H9 (cell line): Measurements from ENCODE around the gene C9orf152. TPM values are rescaled to one million over a fixed set of nuclear protein-coding genes. Genes with fewer than 3 reads are reported as not detected.

Experiments
- DNase-seq: peaks from one replicate; pipeline ENCODE4 v3.0.0-alpha.2; 2017
- H2AFZ ChIP-seq: one replicate; pipeline ENCODE4 v1.6.1; 2013; ENCODE audit warnings: mild to moderate bottlenecking, low read length, control low read depth, moderate library complexity
- H2AK5ac ChIP-seq: 2 replicates; pipeline ENCODE4 v1.6.1; 2013; ENCODE audit warnings: low read length, control low read depth, mixed read lengths; ENCODE audit not compliant: insufficient read length
- H2BK120ac ChIP-seq: one replicate; pipeline ENCODE4 v1.6.1; 2013; ENCODE audit warnings: low read depth, mild to moderate bottlenecking, low read length, control low read depth, inconsistent platforms; ENCODE audit not compliant: poor library complexity, severe bottlenecking
- H2BK12ac ChIP-seq: 2 replicates; pipeline ENCODE4 v1.6.1; 2013; ENCODE audit warnings: low read length, control low read depth, mixed read lengths, low read depth; ENCODE audit not compliant: insufficient read length
- H2BK15ac ChIP-seq: 2 replicates; pipeline ENCODE4 v1.6.1; 2013; ENCODE audit warnings: low read depth, low read length, control low read depth
- H2BK20ac ChIP-seq: one replicate; pipeline ENCODE4 v1.6.1; 2013; ENCODE audit warnings: low read depth, mild to moderate bottlenecking, low read length, control low read depth, inconsistent platforms; ENCODE audit not compliant: poor library complexity, severe bottlenecking
- H2BK5ac ChIP-seq: 2 replicates; pipeline ENCODE4 v1.6.1; 2013; ENCODE audit warnings: low read length, control low read depth, mixed read lengths; ENCODE audit not compliant: insufficient read length
- H3K14ac ChIP-seq: 2 replicates; pipeline ENCODE4 v1.6.1; 2013; ENCODE audit warnings: low read length, control low read depth; ENCODE audit not compliant: insufficient read depth
- H3K18ac ChIP-seq: 2 replicates; pipeline ENCODE4 v1.6.1; 2013; ENCODE audit warnings: low read depth, mild to moderate bottlenecking, mixed read lengths, low read length, control low read depth; ENCODE audit not compliant: insufficient read length
- H3K23ac ChIP-seq: 2 replicates; pipeline ENCODE4 v1.6.1; 2013; ENCODE audit warnings: low read length, control low read depth, mixed read lengths, low read depth; ENCODE audit not compliant: insufficient read length
- H3K23me2 ChIP-seq: 2 replicates; pipeline ENCODE4 v1.6.1; 2013; ENCODE audit warnings: low read depth, mild to moderate bottlenecking, mixed read lengths, low read length, control low read depth; ENCODE audit not compliant: insufficient read length, poor library complexity, severe bottlenecking
- H3K27ac ChIP-seq: 2 replicates; pipeline ENCODE4 v1.5.1; 2013; ENCODE audit warnings: low read length, control low read depth, mixed read lengths, low read depth; ENCODE audit not compliant: insufficient read length
- H3K27me3 ChIP-seq: 2 replicates; pipeline ENCODE4 v1.6.1; 2013; ENCODE audit warnings: low read length, control low read depth, inconsistent platforms; ENCODE audit not compliant: insufficient read depth
- H3K4ac ChIP-seq: 2 replicates; pipeline ENCODE4 v1.6.1; 2013; ENCODE audit warnings: low read depth, mild to moderate bottlenecking, control low read depth, inconsistent platforms, low read length, moderate library complexity
- H3K4me1 ChIP-seq: 2 replicates; pipeline ENCODE4 v1.6.1; 2013; ENCODE audit warnings: low read length, control low read depth, inconsistent platforms; ENCODE audit not compliant: insufficient read depth
- H3K4me2 ChIP-seq: 2 replicates; pipeline ENCODE4 v1.6.1; 2013; ENCODE audit warnings: low read length, control low read depth, mixed read lengths; ENCODE audit not compliant: insufficient read length, insufficient read depth
- H3K56ac ChIP-seq: 2 replicates; pipeline ENCODE4 v1.6.1; 2013; ENCODE audit warnings: low read depth, mild to moderate bottlenecking, mixed read lengths, low read length, control low read depth; ENCODE audit not compliant: insufficient read length
- H3K79me1 ChIP-seq: 2 replicates; pipeline ENCODE4 v1.6.1; 2013; ENCODE audit warnings: low read depth, mild to moderate bottlenecking, moderate library complexity, low read length, control low read depth, inconsistent platforms; ENCODE audit not compliant: insufficient read depth, poor library complexity, severe bottlenecking
- H3K79me2 ChIP-seq: 2 replicates; pipeline ENCODE4 v1.6.1; 2013; ENCODE audit warnings: low read length, control low read depth, inconsistent platforms; ENCODE audit not compliant: insufficient read depth
- H3K9ac ChIP-seq: 2 replicates; pipeline ENCODE4 v1.6.1; 2013; ENCODE audit warnings: low read length, control low read depth, mixed read lengths; ENCODE audit not compliant: insufficient read length; ENCODE audit errors: extremely low read depth
- H3K9me3 ChIP-seq: one replicate; pipeline ENCODE4 v1.6.1; 2013; ENCODE audit warnings: low read depth, low read length, inconsistent platforms; ENCODE audit not compliant: control insufficient read depth
- H3T11ph ChIP-seq: one replicate; pipeline ENCODE4 v1.6.1; 2013; ENCODE audit warnings: mild to moderate bottlenecking, low read length, control low read depth, inconsistent platforms
- H4K20me1 ChIP-seq: one replicate; pipeline ENCODE4 v1.6.1; 2013; ENCODE audit not compliant: control insufficient read depth, insufficient read length, insufficient read depth
- H4K5ac ChIP-seq: 2 replicates; pipeline ENCODE4 v1.6.1; 2013; ENCODE audit warnings: low read depth, mild to moderate bottlenecking, mixed read lengths, low read length, control low read depth; ENCODE audit not compliant: insufficient read length
- H4K8ac ChIP-seq: replicated peaks from 2 replicates; pipeline ENCODE4 v1.6.1; 2013; ENCODE audit warnings: low read length, control low read depth, mixed read lengths, low read depth; ENCODE audit not compliant: insufficient read length
- H4K91ac ChIP-seq: 2 replicates; pipeline ENCODE4 v1.6.1; 2013; ENCODE audit warnings: low read depth, mild to moderate bottlenecking, moderate library complexity, mixed read lengths, low read length, control low read depth; ENCODE audit not compliant: insufficient read length
- H3K27ac Mint-ChIP-seq, 3 experiments: 2 replicates in 2 of 3; 3 replicates in 1 of 3; pipeline ENCODE4 v1.8.0; 2020 to 2021; ENCODE audit warnings: mixed read lengths in 3 of 3, mild to moderate bottlenecking in 1 of 3, moderate library complexity in 1 of 3
- H3K27me3 Mint-ChIP-seq: 2 replicates; pipeline ENCODE4 v1.8.0; 2021; ENCODE audit warnings: low read depth, mild to moderate bottlenecking, moderate library complexity, mixed read lengths
- H3K36me3 Mint-ChIP-seq, 3 experiments: 2 replicates in 2 of 3; 3 replicates in 1 of 3; pipeline ENCODE4 v1.8.0; 2020 to 2021; ENCODE audit warnings: low read depth in 3 of 3, mixed read lengths in 3 of 3; ENCODE audit not compliant: insufficient read depth in 1 of 3
- H3K4me1 Mint-ChIP-seq, 2 experiments: 2 replicates each; pipeline ENCODE4 v1.8.0; 2020; ENCODE audit warnings: mixed read lengths in 2 of 2
- H3K4me3 Mint-ChIP-seq, 2 experiments: 2 replicates in 1 of 2; 3 replicates in 1 of 2; pipeline ENCODE4 v1.8.0; 2020 to 2021; ENCODE audit warnings: mild to moderate bottlenecking in 2 of 2, mixed read lengths in 2 of 2, moderate library complexity in 1 of 2
- H3K9me3 Mint-ChIP-seq, 2 experiments: 2 replicates in 1 of 2; 3 replicates in 1 of 2; pipeline ENCODE4 v1.8.0; 2020; ENCODE audit warnings: mild to moderate bottlenecking in 2 of 2, mixed read lengths in 2 of 2, moderate library complexity in 1 of 2
- CTCF ChIP-seq: fragments of 200-600 bp; sonication (generic); conservative IDR thresholded peaks from 3 replicates; pipeline ENCODE4 v1.8.0; 2021; ENCODE audit warnings: antibody characterized with exemption, mild to moderate bottlenecking
- WGBS: extraction: QIAGEN DNeasy Blood & Tissue Kit; methylation state at CpG from one replicate; pipeline ENCODE4 v1.1.7; 2013; ENCODE audit warnings: missing lambda C conversion rate, low lambda C conversion rate, mixed read lengths; ENCODE audit not compliant: insufficient read length; ENCODE audit errors: extremely low coverage; 5-methylcytosine and 5-hydroxymethylcytosine counted together
- total RNA-seq: library from RNA; stranded (reverse); gene quantifications from 2 replicates; pipeline ENCODE4 v1.2.1, GENCODE V29; 2021

C9orf152 gene
- total RNA-seq, 1 experiment from 2014 or later = not detected

- peaks cover 1% of the 10 kb centered on the region; the same call in 1 of the 2 replicates for H3K27me3 Mint-ChIP-seq
- WGBS = no CpG with 5 or more reads among the region's 6 CpGs
- DNase-seq = no peak
Measured at GRCh38 chr9:110189559-110190320, 18.2 kb downstream of the C9orf152 start.

More at GRCh38 chr9:110189559-110190320, 18.2 kb downstream of the C9orf152 start:
- no peaks in the 10 kb centered on the region for H3K79me2 ChIP-seq
- H3K18ac ChIP-seq = no peak overlapping the region
- TF ChIP-seq CTCF = no peak
- H3K23ac ChIP-seq = no peak overlapping the region
- no peak overlapping the region for H2BK15ac ChIP-seq
- no peaks in the 10 kb centered on the region for H3K36me3 Mint-ChIP-seq
- H3K14ac ChIP-seq = no peak overlapping the region
- H3K9me3 Mint-ChIP-seq = no peaks in the 10 kb centered on the region
- H3K27ac ChIP-seq = no peak overlapping the region
- H3K4me1 ChIP-seq = no peaks in the 10 kb centered on the region; the same call in 1 of the 2 replicates
- no peak overlapping the region for H4K8ac ChIP-seq
- H4K5ac ChIP-seq = no peak overlapping the region
- H4K91ac ChIP-seq = no peak overlapping the region
- no peaks in the 10 kb centered on the region for H3K27me3 ChIP-seq
- no peaks in the 10 kb centered on the region for H3K9me3 ChIP-seq
- H3K79me1 ChIP-seq = no peaks in the 10 kb centered on the region
- H3T11ph ChIP-seq = no peak overlapping the region
- H3K27ac Mint-ChIP-seq = peak overlapping the region in 1 of 3 experiments; percentile 77; a peak in 1 of 7 replicates
- H2BK12ac ChIP-seq = no peak overlapping the region
- H3K23me2 ChIP-seq = no peaks in the 10 kb centered on the region
- H3K4me2 ChIP-seq = no peak overlapping the region
- H2BK120ac ChIP-seq = no peak overlapping the region
- H3K4ac ChIP-seq = no peak overlapping the region
- H2BK5ac ChIP-seq = no peak overlapping the region
- H2AFZ ChIP-seq = no peak overlapping the region
- no peak overlapping the region for H2BK20ac ChIP-seq
- H3K4me3 Mint-ChIP-seq = no peak overlapping the region
- H4K20me1 ChIP-seq = no peaks in the 10 kb centered on the region
- no peak overlapping the region for H3K56ac ChIP-seq
- H3K4me1 Mint-ChIP-seq = peaks cover 4 to 10% of the 10 kb centered on the region in 2 experiments
- no peak overlapping the region for H2AK5ac ChIP-seq
- H3K9ac ChIP-seq = no peak overlapping the region
